Measurements from ENCODE around the gene LGR4. TPM values are rescaled to one million over a fixed set of nuclear protein-coding genes. Genes with fewer than 3 reads are reported as not detected.

LGR4 gene
- total and polyA plus RNA-seq, 10 of the 15 experiments (the other 5 are each of a cell fraction or from before 2014, with no cell fraction given) = under 0.01 to 0.64 (median 0.04) TPM; not detected in 5

- no peaks in the 10 kb centered on the region for H4K20me1 ChIP-seq (ENCODE audit: control insufficient read depth, insufficient read depth)
- no peaks in the 10 kb centered on the region for H3K79me2 ChIP-seq (ENCODE audit: control insufficient read depth, insufficient read depth, low read length)
- no peaks in the 10 kb centered on the region for H3K4me1 ChIP-seq (ENCODE audit: control insufficient read depth, insufficient read depth, low read length)
- DNase-seq (ENCODE audit: low read depth, low spot score) (no peak), ATAC-seq (no peak), FAIRE-seq (no peak)
- in situ Hi-C loops (cut with MboI) (no loop called here), intact Hi-C loops (cut with micrococcal nuclease; ENCODE audit: unreplicated experiment) (no loop called here)
- TF ChIP-seq FOXK2 (IDR thresholded peaks at IDR 0.05) (no peak), IRF5 (IDR thresholded peaks at IDR 0.05; ENCODE audit: borderline replicate concordance) (no peak), ZNF217 (IDR thresholded peaks at IDR 0.05) (no peak), MXI1 (IDR thresholded peaks at IDR 0.05; ENCODE audit: low read depth, low read length) (no peak), JUND (IDR thresholded peaks at IDR 0.05; ENCODE audit: low read depth, low read length) (no peak), CREB1 (IDR thresholded peaks at IDR 0.05; ENCODE audit: low read depth) (no peak), ZNF274 (IDR thresholded peaks at IDR 0.05; ENCODE audit: insufficient read depth, insufficient read length) (no peak), ESRRA (IDR thresholded peaks at IDR 0.05; ENCODE audit: low read length) (no peak), GABPA (IDR thresholded peaks at IDR 0.05; ENCODE audit: low read depth) (no peak), MTA3 (IDR thresholded peaks at IDR 0.05; ENCODE audit: borderline replicate concordance, low read length) (no peak), TBL1XR1 (IDR thresholded peaks at IDR 0.05; ENCODE audit: low read depth, low read length) (no peak)
- TF ChIP-seq, protein P1, sequence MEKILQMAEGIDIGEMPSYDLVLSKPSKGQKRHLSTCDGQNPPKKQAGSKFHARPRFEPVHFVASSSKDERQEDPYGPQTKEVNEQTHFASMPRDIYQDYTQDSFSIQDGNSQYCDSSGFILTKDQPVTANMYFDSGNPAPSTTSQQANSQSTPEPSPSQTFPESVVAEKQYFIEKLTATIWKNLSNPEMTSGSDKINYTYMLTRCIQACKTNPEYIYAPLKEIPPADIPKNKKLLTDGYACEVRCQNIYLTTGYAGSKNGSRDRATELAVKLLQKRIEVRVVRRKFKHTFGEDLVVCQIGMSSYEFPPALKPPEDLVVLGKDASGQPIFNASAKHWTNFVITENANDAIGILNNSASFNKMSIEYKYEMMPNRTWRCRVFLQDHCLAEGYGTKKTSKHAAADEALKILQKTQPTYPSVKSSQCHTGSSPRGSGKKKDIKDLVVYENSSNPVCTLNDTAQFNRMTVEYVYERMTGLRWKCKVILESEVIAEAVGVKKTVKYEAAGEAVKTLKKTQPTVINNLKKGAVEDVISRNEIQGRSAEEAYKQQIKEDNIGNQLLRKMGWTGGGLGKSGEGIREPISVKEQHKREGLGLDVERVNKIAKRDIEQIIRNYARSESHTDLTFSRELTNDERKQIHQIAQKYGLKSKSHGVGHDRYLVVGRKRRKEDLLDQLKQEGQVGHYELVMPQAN (conservative IDR thresholded peaks at IDR 0.05) = no peak
- TF ChIP-seq, protein P2, sequence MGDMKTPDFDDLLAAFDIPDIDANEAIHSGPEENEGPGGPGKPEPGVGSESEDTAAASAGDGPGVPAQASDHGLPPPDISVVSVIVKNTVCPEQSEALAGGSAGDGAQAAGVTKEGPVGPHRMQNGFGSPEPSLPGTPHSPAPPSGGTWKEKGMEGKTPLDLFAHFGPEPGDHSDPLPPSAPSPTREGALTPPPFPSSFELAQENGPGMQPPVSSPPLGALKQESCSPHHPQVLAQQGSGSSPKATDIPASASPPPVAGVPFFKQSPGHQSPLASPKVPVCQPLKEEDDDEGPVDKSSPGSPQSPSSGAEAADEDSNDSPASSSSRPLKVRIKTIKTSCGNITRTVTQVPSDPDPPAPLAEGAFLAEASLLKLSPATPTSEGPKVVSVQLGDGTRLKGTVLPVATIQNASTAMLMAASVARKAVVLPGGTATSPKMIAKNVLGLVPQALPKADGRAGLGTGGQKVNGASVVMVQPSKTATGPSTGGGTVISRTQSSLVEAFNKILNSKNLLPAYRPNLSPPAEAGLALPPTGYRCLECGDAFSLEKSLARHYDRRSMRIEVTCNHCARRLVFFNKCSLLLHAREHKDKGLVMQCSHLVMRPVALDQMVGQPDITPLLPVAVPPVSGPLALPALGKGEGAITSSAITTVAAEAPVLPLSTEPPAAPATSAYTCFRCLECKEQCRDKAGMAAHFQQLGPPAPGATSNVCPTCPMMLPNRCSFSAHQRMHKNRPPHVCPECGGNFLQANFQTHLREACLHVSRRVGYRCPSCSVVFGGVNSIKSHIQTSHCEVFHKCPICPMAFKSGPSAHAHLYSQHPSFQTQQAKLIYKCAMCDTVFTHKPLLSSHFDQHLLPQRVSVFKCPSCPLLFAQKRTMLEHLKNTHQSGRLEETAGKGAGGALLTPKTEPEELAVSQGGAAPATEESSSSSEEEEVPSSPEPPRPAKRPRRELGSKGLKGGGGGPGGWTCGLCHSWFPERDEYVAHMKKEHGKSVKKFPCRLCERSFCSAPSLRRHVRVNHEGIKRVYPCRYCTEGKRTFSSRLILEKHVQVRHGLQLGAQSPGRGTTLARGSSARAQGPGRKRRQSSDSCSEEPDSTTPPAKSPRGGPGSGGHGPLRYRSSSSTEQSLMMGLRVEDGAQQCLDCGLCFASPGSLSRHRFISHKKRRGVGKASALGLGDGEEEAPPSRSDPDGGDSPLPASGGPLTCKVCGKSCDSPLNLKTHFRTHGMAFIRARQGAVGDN (IDR thresholded peaks at IDR 0.05) = no peak
- TF ChIP-seq, protein P3, sequence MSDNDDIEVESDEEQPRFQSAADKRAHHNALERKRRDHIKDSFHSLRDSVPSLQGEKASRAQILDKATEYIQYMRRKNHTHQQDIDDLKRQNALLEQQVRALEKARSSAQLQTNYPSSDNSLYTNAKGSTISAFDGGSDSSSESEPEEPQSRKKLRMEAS (IDR thresholded peaks at IDR 0.05; ENCODE audit: low read depth, low read length) = no peak
- no peak overlapping the region for H2AFZ ChIP-seq (ENCODE audit: control insufficient read depth, low read depth, low read length)
- H3K27me3 ChIP-seq (replicated peaks in 1 of 2; ENCODE audit: control insufficient read depth in 2 of 2, insufficient read depth in 2 of 2, low read length in 1 of 2) = no peaks in the 10 kb centered on the region
- no peak overlapping the region for H3K4me2 ChIP-seq (ENCODE audit: control insufficient read depth, insufficient read depth)
- H3K36me3 ChIP-seq (ENCODE audit: control insufficient read depth in 2 of 2, insufficient read depth in 2 of 2, low read length in 1 of 2) = no peaks in the 10 kb centered on the region
- no peak overlapping the region for H3K27ac ChIP-seq (ENCODE audit: control insufficient read depth, insufficient read depth)
- ChIA-PET RAD21 (ENCODE audit: unreplicated experiment) (no interaction called here), POLR2A (no interaction called here), CTCF (interaction anchor here (1.1 kb wide), 1 partner anchor 8 kb away, joined by 3 read pairs; no protein-coding TSS in a partner anchor), SMC1A (ENCODE audit: uncharacterized antibody, unreplicated experiment) (no interaction called here)
- no peaks in the 10 kb centered on the region for H3K9me3 ChIP-seq (replicated peaks; ENCODE audit: control insufficient read depth, insufficient read depth, low read length)
- no peak overlapping the region for H3K9ac ChIP-seq (ENCODE audit: control insufficient read depth, insufficient read depth, low read length)
- no TSS peak for BruUV-seq (replicated peaks)
- no peak overlapping the region for H3K4me3 ChIP-seq
Observed at GRCh38 chr11:27456795-27457329, 15.7 kb downstream of the LGR4 start.

Data from GM12878 (cell line).